ENCODE results near the gene TRDN. TPM values are rescaled to one million over a fixed set of nuclear protein-coding genes. Genes with fewer than 3 reads are reported as not detected.

TRDN gene
- total and polyA plus RNA-seq, 7 donors = under 0.01 to 1.2 TPM; not detected in 5

DNA sequence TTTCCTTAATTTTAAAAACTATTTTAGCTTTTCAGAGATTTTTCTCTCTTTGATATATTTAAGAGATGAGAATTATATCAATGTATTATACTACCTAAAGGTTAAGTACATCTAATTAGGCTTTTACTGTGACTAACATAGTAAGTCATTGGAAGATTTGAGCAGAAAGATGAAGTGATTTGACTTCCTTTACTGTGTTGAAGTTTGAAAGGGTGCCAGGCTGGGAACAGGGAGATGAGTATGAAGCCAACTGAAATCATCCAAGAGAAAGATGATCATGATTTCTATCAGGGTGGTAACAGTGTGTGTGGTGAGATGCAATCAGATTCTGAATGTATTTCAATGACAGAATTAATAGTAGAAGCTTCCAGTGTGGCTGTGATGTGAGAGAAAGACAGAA, 87.3 kb downstream of the TRDN start:
- Histone ChIP-seq H3K4me3 (no peak overlapping the region), H3K9me3 (no peaks in the 10 kb centered on the region), H3K27me3 (no peaks in the 10 kb centered on the region), H3K27ac (no peak overlapping the region), H3K36me3 (no peaks in the 10 kb centered on the region), H3K4me1 (no peaks in the 10 kb centered on the region)
- no peak for DNase-seq
- intact Hi-C loops (cut with DNase I) = no loop called here
- TF ChIP-seq POLR2AphosphoS5 (IDR thresholded peaks at IDR 0.05) (no peak), POLR2A (IDR thresholded peaks at IDR 0.05) (no peak)
- TF ChIP-seq, protein P1, sequence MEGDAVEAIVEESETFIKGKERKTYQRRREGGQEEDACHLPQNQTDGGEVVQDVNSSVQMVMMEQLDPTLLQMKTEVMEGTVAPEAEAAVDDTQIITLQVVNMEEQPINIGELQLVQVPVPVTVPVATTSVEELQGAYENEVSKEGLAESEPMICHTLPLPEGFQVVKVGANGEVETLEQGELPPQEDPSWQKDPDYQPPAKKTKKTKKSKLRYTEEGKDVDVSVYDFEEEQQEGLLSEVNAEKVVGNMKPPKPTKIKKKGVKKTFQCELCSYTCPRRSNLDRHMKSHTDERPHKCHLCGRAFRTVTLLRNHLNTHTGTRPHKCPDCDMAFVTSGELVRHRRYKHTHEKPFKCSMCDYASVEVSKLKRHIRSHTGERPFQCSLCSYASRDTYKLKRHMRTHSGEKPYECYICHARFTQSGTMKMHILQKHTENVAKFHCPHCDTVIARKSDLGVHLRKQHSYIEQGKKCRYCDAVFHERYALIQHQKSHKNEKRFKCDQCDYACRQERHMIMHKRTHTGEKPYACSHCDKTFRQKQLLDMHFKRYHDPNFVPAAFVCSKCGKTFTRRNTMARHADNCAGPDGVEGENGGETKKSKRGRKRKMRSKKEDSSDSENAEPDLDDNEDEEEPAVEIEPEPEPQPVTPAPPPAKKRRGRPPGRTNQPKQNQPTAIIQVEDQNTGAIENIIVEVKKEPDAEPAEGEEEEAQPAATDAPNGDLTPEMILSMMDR (IDR thresholded peaks at IDR 0.05) = no peak

DNA sequence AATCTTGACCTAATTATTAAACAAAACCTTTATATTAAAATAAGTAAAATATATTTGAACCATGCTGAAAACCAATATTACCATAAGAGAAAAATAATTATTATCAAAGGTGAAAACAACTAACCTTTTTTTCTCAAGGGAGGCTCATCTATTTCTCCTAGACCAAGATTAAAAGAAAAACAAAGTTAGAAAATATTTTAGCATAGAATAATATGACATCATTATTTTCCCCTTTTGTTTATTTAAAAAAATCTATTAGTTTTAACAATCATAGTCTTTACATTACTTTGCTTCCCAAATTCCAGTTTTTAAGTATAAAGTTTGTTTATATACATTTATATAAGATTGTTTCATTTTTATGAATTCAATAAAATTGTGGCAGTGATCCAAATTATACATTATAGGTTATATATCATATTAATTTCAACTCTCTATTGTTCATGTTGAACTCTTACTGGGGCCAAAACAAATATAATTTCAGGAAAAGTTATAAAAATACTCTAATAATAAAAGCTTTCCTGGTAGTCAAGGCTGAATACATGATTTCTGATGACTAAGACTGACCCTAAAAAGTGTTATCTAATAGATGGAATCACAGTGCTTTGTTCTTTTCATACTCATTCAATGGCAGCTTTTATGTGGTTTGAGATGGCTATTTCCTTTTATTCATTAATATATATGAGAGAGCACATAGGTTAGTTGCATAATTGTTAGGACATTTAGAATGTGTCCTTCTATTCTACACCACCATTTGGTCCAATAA, 89.4 kb downstream of the TRDN start:
- Histone ChIP-seq H3K4me1 (no peaks in the 10 kb centered on the region), H3K27me3 (no peaks in the 10 kb centered on the region), H3K4me3 (no peak overlapping the region), H3K27ac (no peak overlapping the region), H3K36me3 (no peaks in the 10 kb centered on the region), H3K9me3 (no peaks in the 10 kb centered on the region)
- no peak for TF ChIP-seq POLR2A (IDR thresholded peaks at IDR 0.05)
- TF ChIP-seq POLR2AphosphoS5 (IDR thresholded peaks at IDR 0.05) = no peak
- TF ChIP-seq EP300 (IDR thresholded peaks at IDR 0.05) = no peak
- TF ChIP-seq, protein P1 (IDR thresholded peaks at IDR 0.05) = no peak
- intact Hi-C loops (cut with DNase I) = no loop called here
- DNase-seq = no peak

DNA sequence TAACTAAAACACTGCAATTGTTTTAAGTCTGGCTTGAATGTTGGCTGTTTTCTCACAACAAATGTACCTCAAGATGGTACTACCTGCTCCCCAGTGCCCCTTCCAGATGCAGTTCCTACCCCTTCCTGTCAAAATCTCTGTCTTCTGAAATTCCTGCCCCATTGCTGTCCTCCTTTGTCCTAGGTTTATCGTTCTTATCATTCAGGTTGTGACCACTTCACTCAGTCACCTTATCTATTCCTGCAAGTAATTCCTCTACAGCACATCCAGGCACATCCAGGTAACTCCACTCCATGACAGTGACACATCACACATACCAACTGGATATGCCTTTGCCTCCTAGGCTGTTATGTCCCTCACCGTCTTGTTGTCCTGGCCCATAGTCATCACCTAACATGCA, 90.2 kb downstream of the TRDN start:
- 62 to 81% methylated on average over 2 of the region's 2 CpGs for WGBS, 2 donors
- Histone ChIP-seq H3K27ac (no peak overlapping the region), H3K9me3 (no peaks in the 10 kb centered on the region), H3K4me1 (no peaks in the 10 kb centered on the region), H3K36me3 (no peaks in the 10 kb centered on the region), H3K27me3 (no peaks in the 10 kb centered on the region), H3K4me3 (no peak overlapping the region)
- no peak for TF ChIP-seq POLR2A (IDR thresholded peaks at IDR 0.05)
- TF ChIP-seq POLR2AphosphoS5 (IDR thresholded peaks at IDR 0.05) = no peak
- no peak for TF ChIP-seq EP300 (IDR thresholded peaks at IDR 0.05)
- TF ChIP-seq, protein P1 (IDR thresholded peaks at IDR 0.05) = no peak
- intact Hi-C loops (cut with DNase I) = no loop called here
- no peak for DNase-seq

DNA sequence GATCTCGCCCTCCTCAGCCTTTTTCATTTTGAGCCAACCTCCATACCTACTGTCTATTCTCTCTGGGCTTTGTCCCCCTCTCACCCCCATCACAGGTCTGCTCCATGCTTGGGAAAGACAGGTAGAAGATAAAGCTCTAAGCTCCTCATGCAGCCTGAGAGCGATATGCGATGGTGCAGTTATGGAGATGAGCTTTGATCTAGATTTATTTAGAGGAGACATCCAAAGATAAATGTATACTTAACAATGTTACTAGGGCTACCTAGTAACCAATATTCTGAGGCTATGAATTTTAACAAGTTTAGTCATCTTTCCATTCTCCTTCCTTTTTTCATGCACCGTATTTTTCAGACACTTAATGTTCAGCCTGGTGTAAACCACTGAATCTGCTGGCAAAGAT, 95.3 kb downstream of the TRDN start:
- no peak overlapping the region for H3K27ac ChIP-seq
- intact Hi-C loops (cut with DNase I) = no loop called here
- DNase-seq = no peak
- TF ChIP-seq POLR2A (IDR thresholded peaks at IDR 0.05) (no peak), EP300 (IDR thresholded peaks at IDR 0.05) (no peak), POLR2AphosphoS5 (IDR thresholded peaks at IDR 0.05) (no peak)
- TF ChIP-seq, protein P1 (IDR thresholded peaks at IDR 0.05) = no peak
- WGBS, 2 donors = 80 to 90% methylated on average over 4 of the region's 4 CpGs
- no peak overlapping the region for H3K4me3 ChIP-seq
- H3K9me3 ChIP-seq = no peaks in the 10 kb centered on the region
- H3K27me3 ChIP-seq = no peaks in the 10 kb centered on the region
- no peaks in the 10 kb centered on the region for H3K36me3 ChIP-seq
- no peaks in the 10 kb centered on the region for H3K4me1 ChIP-seq

All from sigmoid colon (tissue), 7 donors.